ENCODE data around the gene LAD1.

LAD1 gene

DNA sequence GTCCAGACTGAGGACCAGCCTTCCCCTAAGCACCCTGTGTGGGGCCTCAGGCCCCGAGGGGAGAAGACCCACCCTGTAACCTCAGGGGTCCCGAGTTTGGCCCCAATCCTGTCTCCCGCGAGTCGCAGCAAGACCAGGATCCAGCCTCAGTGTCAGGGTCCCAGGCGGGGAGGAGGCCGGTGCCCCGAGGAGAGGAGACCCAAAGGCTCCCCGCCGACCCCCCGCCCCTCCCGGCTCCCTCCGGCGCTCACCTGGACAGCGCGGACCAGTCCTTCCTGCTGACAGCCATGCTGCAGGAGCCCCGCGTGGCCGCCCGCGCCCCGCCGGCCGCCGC lies at the start of gene LAD1:
LAD1 (minus strand) TSS at position 307 of the 334 bp plus-strand sequence; CDS start at position 289, 18 bp downstream.
- H3K27me3 ChIP-seq (ENCODE audit: control insufficient read depth in 1 of 2, insufficient read depth in 2 of 2, low read length in 2 of 2) = peaks cover 33 to 39% of the 10 kb centered on the region in 2 donors
- no peak within 1 kb of the TSS for H3K9ac ChIP-seq (ENCODE audit: low read length in 2 of 2)
- H3K4me1 ChIP-seq (ENCODE audit: control insufficient read depth, insufficient read depth, low read length) = peaks cover 8% of the 10 kb centered on the region
- no peaks in the 10 kb centered on the region for H3K9me3 ChIP-seq (ENCODE audit: control insufficient read depth in 2 of 2, low read length in 2 of 2)
- no peaks in the 10 kb centered on the region for H3K36me3 ChIP-seq (ENCODE audit: control insufficient read depth in 2 of 2, insufficient read depth in 2 of 2, low read length in 2 of 2)
- H3K27ac ChIP-seq (ENCODE audit: low read length) = no peak within 1 kb of the TSS
- H3K4me3 ChIP-seq (ENCODE audit: low read length in 2 of 2) = no peak within 1 kb of the TSS

DNA sequence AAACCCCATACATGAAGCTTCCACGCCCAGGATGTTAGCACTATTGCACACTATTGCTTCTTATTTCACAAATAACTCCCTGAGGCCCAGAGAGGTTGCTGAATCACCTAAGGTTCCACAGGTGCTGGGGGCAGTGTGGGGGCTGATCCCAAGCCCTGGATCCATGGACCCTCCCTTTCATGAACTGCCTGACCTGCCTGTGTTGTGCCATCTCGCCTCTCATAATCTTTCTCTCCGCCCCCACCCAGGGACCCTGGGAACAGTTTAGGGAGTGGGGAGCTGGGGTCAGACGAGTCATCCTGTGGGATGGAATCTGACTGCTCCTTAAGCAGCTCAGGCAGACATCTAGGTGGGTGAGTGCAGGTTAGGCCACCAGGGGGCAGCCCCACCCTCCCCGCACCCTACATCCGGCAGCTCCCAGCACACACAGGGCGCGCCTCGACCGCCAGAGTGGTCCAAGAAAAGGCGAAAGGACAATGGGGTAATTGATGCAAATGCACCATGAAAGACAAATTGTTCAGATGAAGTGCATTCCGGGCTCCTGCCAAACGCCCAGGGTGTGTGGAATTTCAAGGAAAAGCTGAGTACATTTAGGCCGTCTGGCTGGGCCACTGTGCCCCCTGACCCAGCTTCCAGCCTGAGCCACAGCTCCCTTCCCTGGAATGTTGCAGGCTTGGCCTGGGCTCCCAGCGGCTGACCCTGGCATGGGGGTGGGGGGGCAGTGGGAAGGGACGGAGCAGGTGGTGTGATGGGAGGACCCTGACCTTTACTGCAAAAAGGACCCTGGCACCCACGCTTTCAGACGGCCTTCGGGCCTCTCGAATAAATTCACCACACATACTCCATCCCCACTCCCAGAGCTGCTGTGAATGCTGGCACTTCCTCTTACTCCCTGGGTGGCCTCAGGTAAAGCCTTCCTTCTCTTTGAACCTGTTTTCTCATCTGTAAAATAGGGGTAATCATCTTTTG lies 49.1 kb upstream of the LAD1 start:
- peak overlapping the region; percentile 33 to 40 for H3K4me3 ChIP-seq (ENCODE audit: low read length in 2 of 2)

DNA sequence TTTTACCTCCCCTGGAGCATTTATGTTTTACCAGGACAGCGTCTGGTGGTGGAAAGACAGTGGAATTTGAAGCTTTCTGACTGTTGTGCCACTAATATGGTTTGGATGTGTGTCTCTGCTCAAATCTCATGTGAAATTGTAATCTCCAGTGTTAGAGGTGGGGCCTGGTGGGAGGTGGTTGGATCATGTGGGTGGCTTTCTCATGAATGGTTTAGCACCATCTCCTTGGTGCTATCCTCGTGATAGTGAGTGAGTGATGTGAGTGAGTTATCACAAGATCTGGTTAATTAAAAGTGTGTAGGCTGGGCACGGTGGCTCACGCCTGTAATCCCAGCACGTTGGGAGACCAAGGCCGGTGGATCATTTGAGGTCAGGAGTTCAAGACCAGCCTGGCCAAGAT lies 46.2 kb upstream of the LAD1 start:
- Histone ChIP-seq H3K4me3 (ENCODE audit: low read length in 2 of 2) (no peak overlapping the region), H3K9ac (ENCODE audit: low read length in 2 of 2) (no peak overlapping the region), H3K27ac (ENCODE audit: low read length) (no peak overlapping the region), H3K4me1 (ENCODE audit: control insufficient read depth, insufficient read depth, low read length) (peaks cover 16% of the 10 kb centered on the region), H3K27me3 (ENCODE audit: control insufficient read depth in 1 of 2, insufficient read depth in 2 of 2, low read length in 2 of 2) (no peaks in the 10 kb centered on the region), H3K36me3 (ENCODE audit: control insufficient read depth in 2 of 2, insufficient read depth in 2 of 2, low read length in 2 of 2) (no peaks in the 10 kb centered on the region), H3K9me3 (ENCODE audit: control insufficient read depth in 2 of 2, low read length in 2 of 2) (no peaks in the 10 kb centered on the region)

More for the DNA sequence above, 49.1 kb upstream of the LAD1 start:
- Histone ChIP-seq H3K36me3 (ENCODE audit: control insufficient read depth in 2 of 2, insufficient read depth in 2 of 2, low read length in 2 of 2) (no peaks in the 10 kb centered on the region), H3K9ac (ENCODE audit: low read length in 2 of 2) (no peak overlapping the region), H3K27me3 (ENCODE audit: control insufficient read depth in 1 of 2, insufficient read depth in 2 of 2, low read length in 2 of 2) (no peaks in the 10 kb centered on the region), H3K9me3 (ENCODE audit: control insufficient read depth in 2 of 2, low read length in 2 of 2) (no peaks in the 10 kb centered on the region), H3K4me1 (ENCODE audit: control insufficient read depth, insufficient read depth, low read length) (peaks cover 24% of the 10 kb centered on the region), H3K27ac (ENCODE audit: low read length) (peak overlapping the region; percentile 11)

DNA sequence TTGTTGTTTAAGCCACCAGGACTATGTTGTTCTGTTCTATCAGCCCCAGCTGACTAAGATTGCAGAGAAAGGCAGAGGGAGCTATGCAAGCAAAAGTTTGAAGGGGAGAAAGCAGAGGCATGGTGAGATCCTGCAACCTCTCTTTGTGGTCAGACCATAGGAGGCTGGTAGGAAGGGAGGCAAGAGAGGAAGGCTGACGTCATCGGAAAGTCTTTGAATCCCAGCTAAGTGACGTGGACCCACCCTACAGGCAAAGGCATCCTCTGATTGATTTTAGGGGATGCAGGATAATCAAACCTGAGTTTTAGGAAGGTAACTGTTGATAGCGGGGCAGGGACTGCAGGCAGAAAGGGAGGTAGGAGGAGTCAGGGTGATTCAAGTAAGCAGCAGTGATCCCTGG lies 45.7 kb upstream of the LAD1 start:
- Histone ChIP-seq H3K27ac (ENCODE audit: low read length) (no peak overlapping the region), H3K9ac (ENCODE audit: low read length in 2 of 2) (no peak overlapping the region), H3K36me3 (ENCODE audit: control insufficient read depth in 2 of 2, insufficient read depth in 2 of 2, low read length in 2 of 2) (no peaks in the 10 kb centered on the region), H3K4me1 (ENCODE audit: control insufficient read depth, insufficient read depth, low read length) (peaks cover 16% of the 10 kb centered on the region), H3K27me3 (ENCODE audit: control insufficient read depth in 1 of 2, insufficient read depth in 2 of 2, low read length in 2 of 2) (no peaks in the 10 kb centered on the region), H3K9me3 (ENCODE audit: control insufficient read depth in 2 of 2, low read length in 2 of 2) (no peaks in the 10 kb centered on the region), H3K4me3 (ENCODE audit: low read length in 2 of 2) (no peak overlapping the region)

- H3K27me3 ChIP-seq (ENCODE audit: control insufficient read depth in 1 of 2, insufficient read depth in 2 of 2, low read length in 2 of 2) = no peaks in the 10 kb centered on the region
- no peaks in the 10 kb centered on the region for H3K36me3 ChIP-seq (ENCODE audit: control insufficient read depth in 2 of 2, insufficient read depth in 2 of 2, low read length in 2 of 2)
- no peak overlapping the region for H3K4me3 ChIP-seq (ENCODE audit: low read length in 2 of 2)
- H3K4me1 ChIP-seq (ENCODE audit: control insufficient read depth, insufficient read depth, low read length) = peaks cover 9% of the 10 kb centered on the region
- no peaks in the 10 kb centered on the region for H3K9me3 ChIP-seq (ENCODE audit: control insufficient read depth in 2 of 2, low read length in 2 of 2)
- no peak overlapping the region for H3K27ac ChIP-seq (ENCODE audit: low read length)
- no peak overlapping the region for H3K9ac ChIP-seq (ENCODE audit: low read length in 2 of 2)
These were observed 44.6 kb upstream of the LAD1 start for GRCh38 chr1:201443747-201444146.

DNA sequence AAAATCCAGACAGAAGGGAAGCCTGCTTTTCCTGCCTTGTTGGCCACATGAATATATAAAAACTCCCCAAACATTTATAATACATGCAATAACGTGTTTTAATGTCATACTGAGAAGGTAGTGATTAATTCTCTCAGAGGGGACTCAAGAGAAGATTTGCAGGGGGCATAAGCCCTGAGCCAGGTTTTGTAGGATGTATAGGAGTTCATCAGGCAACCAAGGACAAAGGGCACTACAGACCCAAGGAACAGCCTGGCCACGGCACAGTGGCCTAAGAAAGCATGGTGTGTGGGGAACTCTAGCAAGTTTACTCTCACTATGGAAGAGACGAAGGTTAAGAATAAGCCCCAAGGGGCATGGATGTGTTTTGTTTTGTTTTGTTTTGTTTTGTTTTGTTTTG lies 37.8 kb upstream of the LAD1 start:
- Histone ChIP-seq H3K27ac (ENCODE audit: low read length) (no peak overlapping the region), H3K9me3 (ENCODE audit: control insufficient read depth in 2 of 2, low read length in 2 of 2) (no peaks in the 10 kb centered on the region), H3K27me3 (ENCODE audit: control insufficient read depth in 1 of 2, insufficient read depth in 2 of 2, low read length in 2 of 2) (no peaks in the 10 kb centered on the region), H3K9ac (ENCODE audit: low read length in 2 of 2) (no peak overlapping the region), H3K4me3 (ENCODE audit: low read length in 2 of 2) (no peak overlapping the region), H3K4me1 (ENCODE audit: control insufficient read depth, insufficient read depth, low read length) (peaks cover 10% of the 10 kb centered on the region), H3K36me3 (ENCODE audit: control insufficient read depth in 2 of 2, insufficient read depth in 2 of 2, low read length in 2 of 2) (no peaks in the 10 kb centered on the region)

DNA sequence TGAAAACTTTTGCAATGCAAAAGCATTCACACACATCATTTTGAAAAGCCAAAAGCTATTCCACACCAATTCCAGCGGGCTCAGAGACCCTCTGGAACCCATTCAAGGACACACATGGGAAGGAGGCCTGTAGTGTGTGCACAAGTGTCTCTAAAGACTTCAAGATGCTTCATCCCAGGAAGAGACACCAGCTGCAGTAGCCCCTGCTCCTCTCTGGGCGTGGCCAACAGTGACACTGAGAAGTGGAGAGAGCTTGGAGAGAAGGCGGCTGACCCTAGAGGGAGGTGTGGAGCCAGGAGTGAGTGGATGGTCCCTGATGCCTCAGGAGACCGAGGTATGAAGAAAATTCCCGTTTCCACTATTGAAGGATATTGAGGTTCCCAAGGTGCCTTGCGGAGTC lies 37.3 kb upstream of the LAD1 start:
- H3K36me3 ChIP-seq (ENCODE audit: control insufficient read depth in 2 of 2, insufficient read depth in 2 of 2, low read length in 2 of 2) = no peaks in the 10 kb centered on the region

DNA sequence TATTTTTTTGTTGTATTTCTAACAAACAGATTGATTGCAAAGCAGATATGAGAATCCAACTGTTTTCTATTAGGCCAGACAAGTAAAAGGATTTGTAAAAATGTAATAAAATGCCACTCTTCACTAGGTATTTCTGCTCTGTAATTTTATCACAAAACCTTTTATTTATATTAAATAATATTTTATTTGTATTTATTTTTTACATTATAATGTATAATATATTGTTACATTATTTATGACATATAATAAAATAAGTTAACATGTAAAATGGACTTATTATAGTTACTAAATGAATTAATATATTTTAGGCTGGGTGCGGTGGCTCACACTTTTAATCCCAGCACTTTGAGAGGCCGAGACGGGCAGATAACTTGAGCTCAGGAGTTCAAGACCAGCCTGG lies 35.1 kb upstream of the LAD1 start:
- Histone ChIP-seq H3K9me3 (ENCODE audit: control insufficient read depth in 2 of 2, low read length in 2 of 2) (no peaks in the 10 kb centered on the region), H3K9ac (ENCODE audit: low read length in 2 of 2) (no peak overlapping the region), H3K4me3 (ENCODE audit: low read length in 2 of 2) (no peak overlapping the region), H3K27ac (ENCODE audit: low read length) (no peak overlapping the region), H3K36me3 (ENCODE audit: control insufficient read depth in 2 of 2, insufficient read depth in 2 of 2, low read length in 2 of 2) (no peaks in the 10 kb centered on the region), H3K4me1 (ENCODE audit: control insufficient read depth, insufficient read depth, low read length) (peaks cover 10% of the 10 kb centered on the region), H3K27me3 (ENCODE audit: control insufficient read depth in 1 of 2, insufficient read depth in 2 of 2, low read length in 2 of 2) (no peaks in the 10 kb centered on the region)

More for the DNA sequence above, 37.3 kb upstream of the LAD1 start:
- Histone ChIP-seq H3K27me3 (ENCODE audit: control insufficient read depth in 1 of 2, insufficient read depth in 2 of 2, low read length in 2 of 2) (no peaks in the 10 kb centered on the region), H3K4me1 (ENCODE audit: control insufficient read depth, insufficient read depth, low read length) (peaks cover 10% of the 10 kb centered on the region), H3K4me3 (ENCODE audit: low read length in 2 of 2) (no peak overlapping the region), H3K9me3 (ENCODE audit: control insufficient read depth in 2 of 2, low read length in 2 of 2) (no peaks in the 10 kb centered on the region), H3K27ac (ENCODE audit: low read length) (no peak overlapping the region), H3K9ac (ENCODE audit: low read length in 2 of 2) (no peak overlapping the region)

DNA sequence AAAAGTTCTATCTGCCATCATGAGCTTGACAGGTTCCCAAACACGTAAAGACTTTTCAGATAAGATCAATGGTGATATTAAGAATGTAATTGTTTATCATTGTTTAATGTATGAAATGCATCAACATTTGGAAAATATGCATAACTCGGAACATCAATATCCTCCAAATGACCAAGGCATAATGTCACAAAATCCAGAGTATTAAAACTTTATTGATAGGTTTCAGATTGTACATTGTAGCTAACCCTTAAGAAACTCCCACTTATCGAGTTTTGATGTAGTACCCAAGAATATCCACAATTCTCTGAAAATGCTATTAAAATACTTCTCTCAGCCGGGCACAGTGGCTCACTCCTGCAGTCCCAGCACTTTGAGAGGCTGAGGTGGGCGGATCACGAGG lies 34.5 kb upstream of the LAD1 start:
- no peak overlapping the region for H3K9ac ChIP-seq (ENCODE audit: low read length in 2 of 2)

DNA sequence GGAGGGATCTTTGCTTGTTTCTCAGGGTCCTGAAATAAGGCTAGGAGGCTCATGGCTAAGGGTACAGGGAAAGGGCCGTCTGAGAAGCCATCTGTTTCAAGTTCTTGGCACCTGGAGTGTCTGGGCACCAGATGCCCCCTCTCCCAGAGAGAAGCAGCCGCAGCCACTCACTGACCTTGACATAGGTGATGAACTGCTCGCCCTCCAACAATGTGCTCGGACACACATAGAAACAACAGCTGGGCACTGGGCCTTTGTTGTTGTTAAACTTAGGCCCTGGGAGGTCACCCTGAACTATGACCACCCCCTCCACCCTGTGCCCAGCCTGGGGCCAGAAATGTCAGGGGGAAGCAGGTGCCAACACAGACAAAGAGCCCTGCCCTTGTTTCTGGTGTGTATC lies 31.7 kb upstream of the LAD1 start:
- no peaks in the 10 kb centered on the region for H3K36me3 ChIP-seq (ENCODE audit: control insufficient read depth in 2 of 2, insufficient read depth in 2 of 2, low read length in 2 of 2)
- H3K9ac ChIP-seq (ENCODE audit: low read length in 2 of 2) = no peak overlapping the region

More for the DNA sequence above, 34.5 kb upstream of the LAD1 start:
- H3K4me3 ChIP-seq (ENCODE audit: low read length in 2 of 2) = no peak overlapping the region
- H3K36me3 ChIP-seq (ENCODE audit: control insufficient read depth in 2 of 2, insufficient read depth in 2 of 2, low read length in 2 of 2) = no peaks in the 10 kb centered on the region
- H3K4me1 ChIP-seq (ENCODE audit: control insufficient read depth, insufficient read depth, low read length) = peaks cover 10% of the 10 kb centered on the region
- H3K27me3 ChIP-seq (ENCODE audit: control insufficient read depth in 1 of 2, insufficient read depth in 2 of 2, low read length in 2 of 2) = no peaks in the 10 kb centered on the region
- no peak overlapping the region for H3K27ac ChIP-seq (ENCODE audit: low read length)
- no peaks in the 10 kb centered on the region for H3K9me3 ChIP-seq (ENCODE audit: control insufficient read depth in 2 of 2, low read length in 2 of 2)

More for the DNA sequence above, 31.7 kb upstream of the LAD1 start:
- Histone ChIP-seq H3K27ac (ENCODE audit: low read length) (no peak overlapping the region), H3K9me3 (ENCODE audit: control insufficient read depth in 2 of 2, low read length in 2 of 2) (no peaks in the 10 kb centered on the region), H3K4me1 (ENCODE audit: control insufficient read depth, insufficient read depth, low read length) (peaks cover 5% of the 10 kb centered on the region), H3K4me3 (ENCODE audit: low read length in 2 of 2) (no peak overlapping the region), H3K27me3 (ENCODE audit: control insufficient read depth in 1 of 2, insufficient read depth in 2 of 2, low read length in 2 of 2) (no peaks in the 10 kb centered on the region)

Measured in stomach smooth muscle (tissue), 2 donors.